Measurements from ENCODE around the gene CDT1.

Gene CDT1

GRCh38 chr16:88828711-88829110 lies 25.1 kb downstream of the CDT1 start:
- Histone ChIP-seq H3K9me3 (ENCODE audit: control insufficient read depth, low read length) (no peaks in the 10 kb centered on the region), H3K27ac (ENCODE audit: insufficient read depth, low read depth, low read length, poor library complexity, severe bottlenecking) (no peak overlapping the region), H3K27me3 (ENCODE audit: control insufficient read depth, insufficient read depth, low read length, poor library complexity, severe bottlenecking) (no peaks in the 10 kb centered on the region), H3K4me3 (ENCODE audit: insufficient read depth, low read depth, low read length) (no peak overlapping the region), H3K36me3 (ENCODE audit: control insufficient read depth, insufficient read depth, low read length) (no peaks in the 10 kb centered on the region), H3K4me1 (ENCODE audit: control insufficient read depth, insufficient read depth, low read length) (no peaks in the 10 kb centered on the region)
- 91% methylated on average over 24 of the region's 24 CpGs for WGBS, 2 experiments

- Histone ChIP-seq H3K4me1 (ENCODE audit: control insufficient read depth, insufficient read depth, low read length) (no peaks in the 10 kb centered on the region), H3K27me3 (ENCODE audit: control insufficient read depth, insufficient read depth, low read length, poor library complexity, severe bottlenecking) (no peaks in the 10 kb centered on the region), H3K4me3 (ENCODE audit: insufficient read depth, low read depth, low read length) (no peak overlapping the region), H3K9me3 (ENCODE audit: control insufficient read depth, low read length) (no peaks in the 10 kb centered on the region), H3K36me3 (ENCODE audit: control insufficient read depth, insufficient read depth, low read length) (no peaks in the 10 kb centered on the region), H3K27ac (ENCODE audit: insufficient read depth, low read depth, low read length, poor library complexity, severe bottlenecking) (no peak overlapping the region)
- WGBS, 2 experiments = 91 to 92% methylated on average over 11 of the region's 11 CpGs
These were observed 26.7 kb downstream of the CDT1 start for GRCh38 chr16:88830258-88830657.

- Histone ChIP-seq H3K36me3 (ENCODE audit: control insufficient read depth, insufficient read depth, low read length) (no peaks in the 10 kb centered on the region), H3K27ac (ENCODE audit: insufficient read depth, low read depth, low read length, poor library complexity, severe bottlenecking) (no peak overlapping the region), H3K27me3 (ENCODE audit: control insufficient read depth, insufficient read depth, low read length, poor library complexity, severe bottlenecking) (no peaks in the 10 kb centered on the region), H3K4me1 (ENCODE audit: control insufficient read depth, insufficient read depth, low read length) (no peaks in the 10 kb centered on the region), H3K4me3 (ENCODE audit: insufficient read depth, low read depth, low read length) (no peak overlapping the region), H3K9me3 (ENCODE audit: control insufficient read depth, low read length) (no peaks in the 10 kb centered on the region)
- 94 to 95% methylated on average over 14 of the region's 14 CpGs for WGBS, 2 experiments
These were observed 27.2 kb downstream of the CDT1 start for GRCh38 chr16:88830783-88831182.

- Histone ChIP-seq H3K27ac (ENCODE audit: insufficient read depth, low read depth, low read length, poor library complexity, severe bottlenecking) (no peak overlapping the region), H3K9me3 (ENCODE audit: control insufficient read depth, low read length) (no peaks in the 10 kb centered on the region), H3K27me3 (ENCODE audit: control insufficient read depth, insufficient read depth, low read length, poor library complexity, severe bottlenecking) (no peaks in the 10 kb centered on the region), H3K36me3 (ENCODE audit: control insufficient read depth, insufficient read depth, low read length) (no peaks in the 10 kb centered on the region), H3K4me1 (ENCODE audit: control insufficient read depth, insufficient read depth, low read length) (no peaks in the 10 kb centered on the region), H3K4me3 (ENCODE audit: insufficient read depth, low read depth, low read length) (no peak overlapping the region)
- WGBS, 2 experiments = 82% methylated on average over 13 of the region's 13 CpGs
These were observed 28.2 kb downstream of the CDT1 start for GRCh38 chr16:88831838-88832237.

GRCh38 chr16:88833086-88833485 lies 29.5 kb downstream of the CDT1 start:
- no peaks in the 10 kb centered on the region for H3K27me3 ChIP-seq (ENCODE audit: control insufficient read depth, insufficient read depth, low read length, poor library complexity, severe bottlenecking)
- H3K4me1 ChIP-seq (ENCODE audit: control insufficient read depth, insufficient read depth, low read length) = no peaks in the 10 kb centered on the region
- H3K27ac ChIP-seq (ENCODE audit: insufficient read depth, low read depth, low read length, poor library complexity, severe bottlenecking) = no peak overlapping the region
- H3K36me3 ChIP-seq (ENCODE audit: control insufficient read depth, insufficient read depth, low read length) = no peaks in the 10 kb centered on the region
- H3K4me3 ChIP-seq (ENCODE audit: insufficient read depth, low read depth, low read length) = no peak overlapping the region
- 96% methylated on average over 13 of the region's 13 CpGs for WGBS, 2 experiments
- H3K9me3 ChIP-seq (ENCODE audit: control insufficient read depth, low read length) = no peaks in the 10 kb centered on the region

- no peaks in the 10 kb centered on the region for H3K27me3 ChIP-seq (ENCODE audit: control insufficient read depth, insufficient read depth, low read length, poor library complexity, severe bottlenecking)
- H3K36me3 ChIP-seq (ENCODE audit: control insufficient read depth, insufficient read depth, low read length) = peaks cover 3% of the 10 kb centered on the region
- H3K4me1 ChIP-seq (ENCODE audit: control insufficient read depth, insufficient read depth, low read length) = no peaks in the 10 kb centered on the region
- WGBS, 2 experiments = 91 to 92% methylated on average over 13 of the region's 13 CpGs
- H3K9me3 ChIP-seq (ENCODE audit: control insufficient read depth, low read length) = no peaks in the 10 kb centered on the region
- no peak overlapping the region for H3K4me3 ChIP-seq (ENCODE audit: insufficient read depth, low read depth, low read length)
- H3K27ac ChIP-seq (ENCODE audit: insufficient read depth, low read depth, low read length, poor library complexity, severe bottlenecking) = no peak overlapping the region
These were observed 31.1 kb downstream of the CDT1 start for GRCh38 chr16:88834670-88835069.

- H3K36me3 ChIP-seq (ENCODE audit: control insufficient read depth, insufficient read depth, low read length) = peaks cover 4% of the 10 kb centered on the region
- no peaks in the 10 kb centered on the region for H3K27me3 ChIP-seq (ENCODE audit: control insufficient read depth, insufficient read depth, low read length, poor library complexity, severe bottlenecking)
- H3K27ac ChIP-seq (ENCODE audit: insufficient read depth, low read depth, low read length, poor library complexity, severe bottlenecking) = no peak overlapping the region
- no peaks in the 10 kb centered on the region for H3K4me1 ChIP-seq (ENCODE audit: control insufficient read depth, insufficient read depth, low read length)
- no peaks in the 10 kb centered on the region for H3K9me3 ChIP-seq (ENCODE audit: control insufficient read depth, low read length)
- H3K4me3 ChIP-seq (ENCODE audit: insufficient read depth, low read depth, low read length) = no peak overlapping the region
- 86 to 89% methylated on average over 11 of the region's 11 CpGs for WGBS, 2 experiments
These were observed 31.8 kb downstream of the CDT1 start for GRCh38 chr16:88835383-88835782.

GRCh38 chr16:88835818-88836217 lies 32.2 kb downstream of the CDT1 start:
- Histone ChIP-seq H3K27ac (ENCODE audit: insufficient read depth, low read depth, low read length, poor library complexity, severe bottlenecking) (no peak overlapping the region), H3K36me3 (ENCODE audit: control insufficient read depth, insufficient read depth, low read length) (peaks cover 4% of the 10 kb centered on the region), H3K4me3 (ENCODE audit: insufficient read depth, low read depth, low read length) (no peak overlapping the region), H3K9me3 (ENCODE audit: control insufficient read depth, low read length) (no peaks in the 10 kb centered on the region), H3K27me3 (ENCODE audit: control insufficient read depth, insufficient read depth, low read length, poor library complexity, severe bottlenecking) (no peaks in the 10 kb centered on the region), H3K4me1 (ENCODE audit: control insufficient read depth, insufficient read depth, low read length) (no peaks in the 10 kb centered on the region)
- WGBS, 2 experiments = 92 to 93% methylated on average over 33 of the region's 33 CpGs

GRCh38 chr16:88836791-88837190 lies 33.2 kb downstream of the CDT1 start:
- no peaks in the 10 kb centered on the region for H3K4me1 ChIP-seq (ENCODE audit: control insufficient read depth, insufficient read depth, low read length)
- no peaks in the 10 kb centered on the region for H3K27me3 ChIP-seq (ENCODE audit: control insufficient read depth, insufficient read depth, low read length, poor library complexity, severe bottlenecking)
- no peaks in the 10 kb centered on the region for H3K9me3 ChIP-seq (ENCODE audit: control insufficient read depth, low read length)
- no peak overlapping the region for H3K27ac ChIP-seq (ENCODE audit: insufficient read depth, low read depth, low read length, poor library complexity, severe bottlenecking)
- no peak overlapping the region for H3K4me3 ChIP-seq (ENCODE audit: insufficient read depth, low read depth, low read length)
- 95% methylated on average over 17 of the region's 17 CpGs for WGBS, 2 experiments
- peaks cover 4% of the 10 kb centered on the region for H3K36me3 ChIP-seq (ENCODE audit: control insufficient read depth, insufficient read depth, low read length)

GRCh38 chr16:88837806-88838205 lies 34.2 kb downstream of the CDT1 start:
- Histone ChIP-seq H3K9me3 (ENCODE audit: control insufficient read depth, low read length) (no peaks in the 10 kb centered on the region), H3K4me3 (ENCODE audit: insufficient read depth, low read depth, low read length) (no peak overlapping the region), H3K4me1 (ENCODE audit: control insufficient read depth, insufficient read depth, low read length) (no peaks in the 10 kb centered on the region), H3K27ac (ENCODE audit: insufficient read depth, low read depth, low read length, poor library complexity, severe bottlenecking) (no peak overlapping the region), H3K27me3 (ENCODE audit: control insufficient read depth, insufficient read depth, low read length, poor library complexity, severe bottlenecking) (no peaks in the 10 kb centered on the region), H3K36me3 (ENCODE audit: control insufficient read depth, insufficient read depth, low read length) (peaks cover 4% of the 10 kb centered on the region)
- WGBS, 2 experiments = 94 to 97% methylated on average over 20 of the region's 20 CpGs

GRCh38 chr16:88838566-88838965 lies 35.0 kb downstream of the CDT1 start:
- H3K9me3 ChIP-seq (ENCODE audit: control insufficient read depth, low read length) = no peaks in the 10 kb centered on the region
- WGBS, 2 experiments = 95 to 97% methylated on average over 19 of the region's 19 CpGs
- H3K4me1 ChIP-seq (ENCODE audit: control insufficient read depth, insufficient read depth, low read length) = no peaks in the 10 kb centered on the region
- H3K27ac ChIP-seq (ENCODE audit: insufficient read depth, low read depth, low read length, poor library complexity, severe bottlenecking) = no peak overlapping the region
- H3K4me3 ChIP-seq (ENCODE audit: insufficient read depth, low read depth, low read length) = no peak overlapping the region
- H3K36me3 ChIP-seq (ENCODE audit: control insufficient read depth, insufficient read depth, low read length) = peaks cover 4% of the 10 kb centered on the region
- H3K27me3 ChIP-seq (ENCODE audit: control insufficient read depth, insufficient read depth, low read length, poor library complexity, severe bottlenecking) = no peaks in the 10 kb centered on the region

All from ectodermal cell (in vitro differentiated cells).